Measurements from ENCODE around the gene HS3ST1. TPM values are rescaled to one million over a fixed set of nuclear protein-coding genes. Genes with fewer than 3 reads are reported as not detected.
A peak's percentile ranks its signal among the peaks of the same experiment; 100 is the strongest.

Gene HS3ST1
- polyA plus RNA-seq, 4 donors: 1.0 to 1.9 (median 1.7) TPM

GRCh38 chr4:11436084-11436483 is 7.4 kb upstream of the HS3ST1 start:
- no peak for DNase-seq (ENCODE audit: low read depth in 4 of 4, low spot score in 3 of 4)

- DNase-seq (ENCODE audit: low read depth in 4 of 4, low spot score in 3 of 4): no peak
Measured at GRCh38 chr4:11435557-11435956, 6.9 kb upstream of the HS3ST1 start.

GRCh38 chr4:11431111-11431510 is 2.4 kb upstream of the HS3ST1 start:
- no peak for DNase-seq (ENCODE audit: low read depth in 4 of 4, low spot score in 3 of 4)

DNA sequence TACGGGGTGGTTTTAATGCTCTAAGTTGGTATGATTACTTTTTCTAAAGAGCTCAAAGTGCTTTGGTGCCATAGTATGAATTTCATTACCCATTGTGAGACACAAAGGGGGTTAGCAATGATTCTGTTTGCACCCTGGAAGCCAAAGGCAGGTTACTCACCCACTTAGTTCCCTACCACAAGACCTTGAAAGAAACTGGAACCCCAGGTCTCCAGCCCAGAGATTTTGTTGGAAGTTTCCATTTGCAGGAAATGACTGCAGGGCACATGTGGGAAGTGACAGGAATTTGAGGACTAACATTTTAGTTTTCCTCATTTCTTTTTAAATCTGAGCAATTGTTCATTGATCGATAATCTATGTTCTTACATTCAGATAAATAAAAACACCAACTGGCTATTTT is 1.8 kb upstream of the HS3ST1 start:
- no peak for DNase-seq (ENCODE audit: low read depth in 4 of 4, low spot score in 3 of 4)

- no peak for DNase-seq (ENCODE audit: low read depth in 4 of 4, low spot score in 3 of 4)
Measured at GRCh38 chr4:11429699-11430045, 978 bp upstream of the HS3ST1 start.

DNA sequence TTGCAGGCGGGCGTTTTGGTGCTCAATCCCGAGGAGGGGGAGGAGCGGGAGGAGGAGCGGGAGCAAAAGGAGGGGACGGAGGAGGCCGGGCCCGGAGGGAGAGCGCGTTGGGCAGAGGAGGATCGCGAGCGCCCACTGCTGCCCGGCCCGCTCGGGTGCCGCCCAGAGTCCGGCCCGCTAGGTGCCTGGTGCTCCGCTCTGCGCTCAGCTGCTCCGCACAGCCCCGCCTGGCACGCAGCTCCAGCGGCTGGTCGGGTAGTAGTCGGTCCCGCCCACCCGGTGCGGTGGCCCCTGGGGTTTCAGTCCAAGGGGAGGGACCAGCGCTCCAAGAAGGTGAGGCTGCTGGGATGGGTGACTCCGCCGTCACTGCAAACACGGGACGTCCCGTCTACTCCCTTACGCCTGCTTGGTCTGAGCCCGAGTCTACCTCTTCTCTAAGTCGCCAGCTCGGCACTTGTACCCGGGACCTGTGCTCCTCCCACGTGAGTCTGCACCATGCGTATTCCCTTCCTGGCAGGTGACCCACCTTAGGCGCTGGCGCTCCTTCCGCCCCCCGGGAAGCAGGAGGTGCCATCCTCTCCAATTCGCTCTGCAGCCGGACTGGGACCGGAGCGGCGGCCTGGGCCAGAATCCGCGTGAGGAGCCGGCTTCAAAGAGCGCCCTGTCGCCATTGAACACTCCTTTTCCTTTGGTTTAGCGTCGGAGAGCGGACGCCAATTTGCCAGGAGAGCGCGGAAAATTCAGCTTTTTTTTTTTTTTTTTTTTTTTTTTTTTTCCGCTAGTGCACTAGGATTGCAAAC is 405 bp upstream of the HS3ST1 start:
- DNase-seq (ENCODE audit: low read depth in 4 of 4, low spot score in 3 of 4): peak; percentile 45 to 61 (median 54)

- DNase-seq (ENCODE audit: low read depth in 4 of 4, low spot score in 3 of 4): no peak
Measured at GRCh38 chr4:11427121-11427996, 1.3 kb downstream of the HS3ST1 start.

DNA sequence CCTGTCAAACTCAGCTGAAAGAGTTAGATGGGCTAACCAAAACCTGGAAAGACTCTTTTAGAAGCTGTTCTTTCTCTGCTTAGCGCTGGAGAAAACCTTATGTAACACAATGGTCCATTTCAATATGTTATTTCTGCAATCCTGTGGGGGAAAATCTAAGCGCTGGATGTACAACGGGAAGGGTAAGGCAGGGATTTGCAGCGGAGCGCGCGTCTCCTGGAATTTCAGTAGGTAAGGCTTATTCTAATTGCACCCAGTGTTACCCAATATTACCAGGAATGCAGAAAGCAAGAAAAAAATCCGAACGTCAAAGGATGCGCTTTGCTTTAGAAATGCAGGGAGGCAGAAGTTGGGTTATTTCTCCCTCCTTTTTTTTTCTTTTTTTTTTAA is 2.0 kb downstream of the HS3ST1 start:
- no peak for DNase-seq (ENCODE audit: low read depth in 4 of 4, low spot score in 3 of 4)

DNA sequence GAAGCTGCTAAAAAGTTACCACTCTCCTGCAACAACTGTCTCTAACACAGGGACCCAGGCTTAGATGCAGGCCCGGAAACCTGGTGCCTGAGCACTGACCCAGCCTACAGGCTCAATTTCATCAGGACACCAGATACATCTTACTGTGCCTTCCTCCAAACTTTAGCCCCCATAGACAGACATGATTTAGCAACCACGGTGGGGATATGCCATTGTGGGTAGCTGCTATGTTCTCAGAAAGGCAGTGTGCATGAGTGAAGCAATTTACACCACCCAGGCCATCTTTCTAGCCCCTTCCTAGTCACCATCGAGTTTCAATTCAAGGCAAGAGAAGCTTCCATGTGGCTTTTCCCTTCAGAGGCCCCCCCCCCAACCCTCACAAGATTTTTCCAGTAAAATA is 2.7 kb downstream of the HS3ST1 start:
- no peak for DNase-seq (ENCODE audit: low read depth in 4 of 4, low spot score in 3 of 4)

GRCh38 chr4:11424856-11425255 is 3.8 kb downstream of the HS3ST1 start:
- DNase-seq (ENCODE audit: low read depth in 4 of 4, low spot score in 3 of 4): no peak

GRCh38 chr4:11424000-11424399 is 4.7 kb downstream of the HS3ST1 start:
- peak in 1 of 4 donors; percentile 27 for DNase-seq (ENCODE audit: low read depth in 4 of 4, low spot score in 3 of 4)

DNA sequence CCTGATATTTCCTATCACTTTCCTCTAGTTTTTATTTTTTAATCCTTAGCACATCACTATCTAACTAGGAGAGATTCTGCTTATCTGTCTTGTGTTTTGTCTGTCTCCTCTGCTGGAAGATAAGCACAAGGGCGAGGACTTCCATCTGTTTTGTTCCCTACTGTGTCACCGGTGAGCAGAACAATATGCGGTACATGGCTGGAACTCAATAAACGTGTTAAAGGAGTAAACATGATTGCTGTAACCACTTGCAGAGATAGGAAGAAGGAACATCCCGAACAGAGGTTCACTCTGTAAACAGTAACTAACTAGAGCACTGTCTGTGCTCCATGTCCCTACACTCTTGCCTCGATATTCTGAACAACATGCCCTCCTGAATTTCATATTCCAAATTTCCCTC is 5.2 kb downstream of the HS3ST1 start:
- DNase-seq (ENCODE audit: low read depth in 4 of 4, low spot score in 3 of 4): no peak

DNA sequence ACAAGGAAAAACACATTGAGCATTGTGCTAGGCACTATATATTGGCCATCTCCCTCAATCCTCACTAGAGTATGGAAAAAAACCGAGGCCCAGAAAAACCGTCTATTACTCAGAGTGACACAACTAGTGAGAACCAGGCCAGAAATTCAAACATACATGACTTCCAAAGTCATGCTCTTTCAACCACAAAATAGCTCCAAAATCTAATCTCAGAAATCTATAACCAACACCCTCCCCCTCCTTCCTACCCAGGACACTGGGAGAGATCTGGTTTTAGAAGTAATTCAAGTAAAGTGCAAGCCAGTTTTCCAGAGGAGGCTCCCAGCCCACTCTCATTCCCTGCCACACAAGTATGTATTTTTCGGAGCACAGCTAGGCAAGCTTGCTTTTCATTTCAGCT is 7.6 kb downstream of the HS3ST1 start:
- DNase-seq (ENCODE audit: low read depth in 4 of 4, low spot score in 3 of 4): no peak

- no peak for DNase-seq (ENCODE audit: low read depth in 4 of 4, low spot score in 3 of 4)
Measured at GRCh38 chr4:11420327-11420726, 8.4 kb downstream of the HS3ST1 start.

DNA sequence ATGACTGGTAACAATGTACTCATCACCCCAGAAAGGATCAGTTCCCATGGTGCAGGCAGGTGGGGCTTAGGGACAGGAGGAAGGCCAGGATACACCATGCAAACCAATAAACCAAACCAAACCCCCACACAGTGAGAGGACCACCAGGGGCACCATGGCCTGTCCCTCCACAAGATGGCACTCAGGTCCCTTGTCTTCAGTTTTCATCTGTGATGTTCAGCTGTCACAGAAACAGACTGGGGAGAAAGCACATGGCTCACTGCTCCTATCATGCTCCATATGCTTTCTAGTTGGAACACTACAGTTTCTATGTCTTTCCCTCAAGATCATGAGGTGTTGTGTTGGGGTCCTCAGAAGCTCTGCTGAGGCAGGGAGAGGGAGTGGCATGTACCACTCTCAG is 10.1 kb downstream of the HS3ST1 start:
- DNase-seq (ENCODE audit: low read depth in 4 of 4, low spot score in 3 of 4): no peak

DNA sequence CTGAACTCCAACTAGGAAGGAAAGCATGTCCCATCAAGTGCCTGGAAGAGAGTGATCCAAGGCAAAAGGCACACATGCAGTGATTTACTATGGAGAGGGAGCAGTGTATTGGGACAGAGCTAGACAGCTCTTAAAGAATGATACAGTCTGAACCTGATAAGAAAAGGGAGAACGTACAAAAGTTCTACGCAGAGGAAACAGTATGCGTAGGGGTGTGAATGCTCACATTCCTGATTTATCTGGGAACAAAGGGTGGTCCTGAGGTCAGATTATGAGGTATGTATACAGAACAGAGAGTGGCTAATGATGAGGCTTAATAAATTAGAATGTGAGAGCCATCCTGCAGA is 12.0 kb downstream of the HS3ST1 start:
- DNase-seq (ENCODE audit: low read depth in 4 of 4, low spot score in 3 of 4): no peak

DNA sequence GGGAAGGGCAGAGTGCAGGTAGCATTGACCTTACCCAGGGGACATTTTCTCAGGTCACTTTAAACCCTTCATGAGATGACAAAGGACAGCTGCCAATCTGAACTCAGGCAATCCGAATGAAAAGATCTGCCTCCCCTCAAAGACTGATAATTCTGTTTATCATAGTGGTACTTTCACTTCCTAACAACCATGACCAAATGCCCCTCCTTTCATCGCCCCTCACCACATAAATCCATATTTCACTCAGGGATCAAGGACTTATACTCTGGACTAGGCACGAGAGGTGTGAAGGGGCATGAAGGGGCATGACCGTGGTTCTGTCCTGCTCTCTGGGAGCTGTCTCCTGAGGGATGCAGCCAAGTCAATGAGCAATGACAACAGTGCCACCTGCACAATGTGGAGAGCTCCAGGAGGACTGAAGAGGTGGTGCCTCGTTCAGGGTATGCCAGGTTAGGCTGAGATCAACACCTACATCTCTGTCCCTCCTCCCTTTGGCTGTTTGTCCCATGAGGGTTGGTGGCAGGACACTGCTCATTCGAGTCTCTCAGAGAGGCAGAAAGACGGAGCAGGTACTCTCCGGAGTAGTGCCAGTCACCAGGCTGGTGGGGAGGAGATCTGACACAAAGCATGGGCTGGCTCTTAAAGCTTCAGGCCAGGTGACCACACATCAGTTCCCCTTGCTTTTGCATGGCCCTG is 12.5 kb downstream of the HS3ST1 start:
- no peak for DNase-seq (ENCODE audit: low read depth in 4 of 4, low spot score in 3 of 4)

- DNase-seq (ENCODE audit: low read depth in 4 of 4, low spot score in 3 of 4): no peak
Measured at GRCh38 chr4:11415409-11416070, 13.2 kb downstream of the HS3ST1 start.

DNA sequence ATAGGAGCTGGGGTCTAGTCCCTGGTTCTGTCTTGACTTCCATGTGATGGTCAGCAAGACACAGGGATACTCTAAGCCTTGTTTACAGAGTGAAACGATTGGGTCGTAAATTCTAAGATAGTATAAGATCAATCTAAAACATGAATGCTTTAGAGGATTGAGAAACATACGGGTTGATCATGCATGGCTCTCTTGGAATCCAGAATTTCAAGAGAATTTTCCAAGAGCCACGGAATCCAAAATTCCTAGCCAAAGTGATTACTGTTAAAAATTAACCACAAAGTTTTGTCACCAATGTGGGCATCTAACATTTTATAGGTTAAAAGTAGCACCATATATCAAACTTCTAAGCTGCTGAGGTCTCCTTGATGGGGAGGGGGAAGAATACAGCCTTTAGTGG is 16.5 kb downstream of the HS3ST1 start:
- DNase-seq (ENCODE audit: low read depth in 4 of 4, low spot score in 3 of 4): no peak

GRCh38 chr4:11409632-11410031 is 19.1 kb downstream of the HS3ST1 start:
- no peak for DNase-seq (ENCODE audit: low read depth in 4 of 4, low spot score in 3 of 4)
